ENCODE data around the gene NRP1. TPM values are rescaled to one million over a fixed set of nuclear protein-coding genes. Genes with fewer than 3 reads are reported as not detected.

Gene NRP1
- total RNA-seq, 1 experiment from 2014 or later = 555 TPM

DNA sequence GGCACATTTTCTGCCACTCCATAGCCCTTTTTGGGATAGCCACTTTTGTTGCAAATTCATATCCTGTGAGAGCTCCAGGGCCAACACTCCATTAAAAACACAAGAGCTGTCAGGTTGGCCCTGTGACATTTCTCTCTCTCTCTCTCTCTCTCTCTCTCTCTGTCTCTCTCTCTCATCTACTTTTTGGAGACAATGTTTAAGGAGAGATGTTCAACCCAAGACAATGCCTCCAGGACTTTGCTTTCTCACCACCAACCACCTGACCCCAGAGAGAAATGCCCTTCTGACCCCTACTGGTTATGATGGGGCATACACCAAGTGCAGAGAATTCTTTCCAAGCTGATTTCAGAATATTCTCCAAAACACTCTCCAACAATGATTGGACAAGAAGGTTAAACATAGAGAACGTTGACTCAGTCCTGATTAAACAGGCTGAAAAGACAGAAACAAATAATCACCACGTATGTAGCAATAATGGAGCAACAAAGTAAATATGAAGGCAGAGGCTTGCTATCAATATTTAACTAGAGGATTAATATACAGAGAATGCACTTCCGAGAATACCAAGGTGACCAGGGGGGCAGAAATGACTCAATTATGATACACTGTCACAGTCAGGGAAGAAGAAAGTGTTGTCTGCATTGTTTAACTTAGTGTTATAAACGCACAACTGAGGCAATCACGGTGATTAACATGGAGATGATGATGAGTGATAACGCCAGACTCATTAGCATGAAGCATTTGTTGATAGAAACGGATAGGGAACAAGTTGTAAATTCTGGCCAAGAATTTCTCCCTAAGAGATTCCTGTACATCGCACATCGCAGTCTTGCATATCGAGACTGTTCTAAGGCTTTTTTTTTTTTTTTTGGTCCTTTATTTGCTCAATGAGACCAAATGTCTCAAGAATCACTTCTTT, 178.5 kb downstream of the NRP1 start:
- Histone ChIP-seq H3K9me3 (ENCODE audit: low read length) (no peaks in the 10 kb centered on the region), H3F3A (ENCODE audit: low read length, unreplicated experiment) (peaks cover 9% of the 10 kb centered on the region), H3K9me2 (replicated peaks; ENCODE audit: low read length) (no peaks in the 10 kb centered on the region), H2AFZ (ENCODE audit: low read length) (peak overlapping the region; percentile 2), H3K4me3 (ENCODE audit: low read length) (peak overlapping the region; percentile 15), H3K27ac (ENCODE audit: low read length) (peak overlapping the region; percentile 65), H4K20me1 (ENCODE audit: low read length) (no peaks in the 10 kb centered on the region), H3K4me1 (ENCODE audit: insufficient read depth, low read length) (peaks cover 36% of the 10 kb centered on the region), H3K4me2 (ENCODE audit: low read length) (peak overlapping the region; percentile 50), H3K79me2 (ENCODE audit: low read length) (no peaks in the 10 kb centered on the region), H3K36me3 (ENCODE audit: low read depth, low read length) (no peaks in the 10 kb centered on the region), H3K9ac (ENCODE audit: low read length) (peak overlapping the region; percentile 50), H3K27me3 (ENCODE audit: low read length) (no peaks in the 10 kb centered on the region)
- ChIA-PET CTCF (interaction anchor here (0.5 to 2.3 kb wide), 19 partner anchors 8 to 758 kb away, joined by 3 to 46 read pairs (median 7); no protein-coding TSS in a partner anchor), POLR2A (ENCODE audit: unreplicated experiment) (interaction anchor here (0.5 to 1.3 kb wide), 11 partner anchors 8 to 146 kb away, joined by 3 to 9 read pairs (median 4); no protein-coding TSS in a partner anchor)
- intact Hi-C loops (cut with micrococcal nuclease) = loop anchor here (1.0 kb wide), 18 partner anchors 8 to 361 kb away; partner anchors contain the start of gene ITGB1
- no TSS peak for BruUV-seq (replicated peaks)
- DNase-seq = peak; percentile 100
- TF ChIP-seq, protein P1, sequence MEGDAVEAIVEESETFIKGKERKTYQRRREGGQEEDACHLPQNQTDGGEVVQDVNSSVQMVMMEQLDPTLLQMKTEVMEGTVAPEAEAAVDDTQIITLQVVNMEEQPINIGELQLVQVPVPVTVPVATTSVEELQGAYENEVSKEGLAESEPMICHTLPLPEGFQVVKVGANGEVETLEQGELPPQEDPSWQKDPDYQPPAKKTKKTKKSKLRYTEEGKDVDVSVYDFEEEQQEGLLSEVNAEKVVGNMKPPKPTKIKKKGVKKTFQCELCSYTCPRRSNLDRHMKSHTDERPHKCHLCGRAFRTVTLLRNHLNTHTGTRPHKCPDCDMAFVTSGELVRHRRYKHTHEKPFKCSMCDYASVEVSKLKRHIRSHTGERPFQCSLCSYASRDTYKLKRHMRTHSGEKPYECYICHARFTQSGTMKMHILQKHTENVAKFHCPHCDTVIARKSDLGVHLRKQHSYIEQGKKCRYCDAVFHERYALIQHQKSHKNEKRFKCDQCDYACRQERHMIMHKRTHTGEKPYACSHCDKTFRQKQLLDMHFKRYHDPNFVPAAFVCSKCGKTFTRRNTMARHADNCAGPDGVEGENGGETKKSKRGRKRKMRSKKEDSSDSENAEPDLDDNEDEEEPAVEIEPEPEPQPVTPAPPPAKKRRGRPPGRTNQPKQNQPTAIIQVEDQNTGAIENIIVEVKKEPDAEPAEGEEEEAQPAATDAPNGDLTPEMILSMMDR (conservative IDR thresholded peaks at IDR 0.05; ENCODE audit: low read depth, low read length) = no peak
- TF ChIP-seq EZH2 (IDR thresholded peaks at IDR 0.05; ENCODE audit: low read length, unreplicated experiment) (no peak), EZH2phosphoT487 (IDR thresholded peaks at IDR 0.05; ENCODE audit: borderline replicate concordance, low read length) (no peak)
- peak; percentile 90 for ATAC-seq

GRCh38 chr10:33154590-33154989, 179.9 kb downstream of the NRP1 start:
- DNase-seq (no peak), ATAC-seq (no peak)
- peaks cover 42% of the 10 kb centered on the region for H3K4me1 ChIP-seq (ENCODE audit: insufficient read depth, low read length)
- H3K4me2 ChIP-seq (ENCODE audit: low read length) = no peak overlapping the region
- no peaks in the 10 kb centered on the region for H3K9me3 ChIP-seq (ENCODE audit: low read length)
- peak overlapping the region; percentile 55; the same call in 1 of the 2 replicates for H3K27ac ChIP-seq (ENCODE audit: low read length)
- ChIA-PET POLR2A (ENCODE audit: unreplicated experiment) (interaction anchor here (0.6 to 0.9 kb wide), 2 partner anchors 62 to 1576 kb away, joined by 4 to 5 read pairs; no protein-coding TSS in a partner anchor), CTCF (interaction anchor here (1.5 to 2.3 kb wide), 5 partner anchors 12 to 146 kb away, joined by 6 to 46 read pairs (median 15); no protein-coding TSS in a partner anchor)
- H3K79me2 ChIP-seq (ENCODE audit: low read length) = no peaks in the 10 kb centered on the region
- H3K36me3 ChIP-seq (ENCODE audit: low read depth, low read length) = no peaks in the 10 kb centered on the region
- peak overlapping the region; percentile 28; the same call in 1 of the 2 replicates for H3K9ac ChIP-seq (ENCODE audit: low read length)
- BruUV-seq (replicated peaks) = no TSS peak
- H3K27me3 ChIP-seq (ENCODE audit: low read length) = no peaks in the 10 kb centered on the region
- no peaks in the 10 kb centered on the region for H4K20me1 ChIP-seq (ENCODE audit: low read length)
- intact Hi-C loops (cut with micrococcal nuclease) = no loop called here
- H3F3A ChIP-seq (ENCODE audit: low read length, unreplicated experiment) = peaks cover 9% of the 10 kb centered on the region
- TF ChIP-seq, protein P1 (conservative IDR thresholded peaks at IDR 0.05; ENCODE audit: low read depth, low read length) = no peak
- TF ChIP-seq EZH2 (IDR thresholded peaks at IDR 0.05; ENCODE audit: low read length, unreplicated experiment) (no peak), EZH2phosphoT487 (IDR thresholded peaks at IDR 0.05; ENCODE audit: borderline replicate concordance, low read length) (no peak)
- H3K4me3 ChIP-seq (ENCODE audit: low read length) = no peak overlapping the region
- H2AFZ ChIP-seq (ENCODE audit: low read length) = no peak overlapping the region
- H3K9me2 ChIP-seq (replicated peaks; ENCODE audit: low read length) = no peaks in the 10 kb centered on the region

Measured in PC-3 (cell line).